SKM-1 (cell line): ENCODE results near the gene PISD.

Experiments used
- DNase-seq: peaks from one replicate; lab custom pipeline; 2025; ENCODE audit not compliant: unreplicated experiment; lab: John Stamatoyannopoulos, UW

Gene PISD

DNA sequence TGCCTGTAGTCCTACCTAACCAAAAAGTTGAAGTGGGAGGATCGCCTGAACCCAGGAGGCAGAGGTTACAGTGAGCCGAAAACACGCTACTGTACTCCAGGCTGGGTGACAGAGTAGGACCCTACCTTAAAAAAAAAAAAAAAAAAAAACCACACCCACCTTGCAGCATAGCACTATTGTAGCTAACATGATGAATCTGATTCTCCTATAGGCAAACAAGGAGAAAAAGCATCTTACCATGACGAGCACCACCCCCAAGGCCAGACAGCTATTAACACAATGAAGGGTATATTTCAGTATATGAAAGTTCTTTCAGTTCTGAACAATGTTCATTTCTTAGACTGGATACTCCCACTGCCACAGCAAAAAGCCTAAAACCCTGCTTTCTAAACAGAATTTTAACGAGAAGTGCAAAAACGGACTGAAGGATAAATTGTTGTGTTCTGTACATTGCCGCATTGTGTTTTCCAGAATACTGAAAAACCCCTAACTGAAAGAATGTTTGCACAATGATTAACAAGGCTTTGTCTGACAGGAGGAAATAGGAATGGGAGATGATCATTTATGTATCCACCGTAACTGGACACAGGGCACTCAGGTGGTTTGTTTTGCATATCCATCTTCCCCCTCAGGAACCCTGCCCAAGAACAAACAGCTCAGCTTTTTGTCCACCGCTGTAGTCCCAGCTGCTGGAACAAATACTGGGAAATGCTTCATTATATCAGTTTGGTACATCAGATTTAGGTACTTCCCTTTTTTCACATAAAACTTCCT lies 8.9 kb downstream of the PISD start:
- no peak for DNase-seq

DNA sequence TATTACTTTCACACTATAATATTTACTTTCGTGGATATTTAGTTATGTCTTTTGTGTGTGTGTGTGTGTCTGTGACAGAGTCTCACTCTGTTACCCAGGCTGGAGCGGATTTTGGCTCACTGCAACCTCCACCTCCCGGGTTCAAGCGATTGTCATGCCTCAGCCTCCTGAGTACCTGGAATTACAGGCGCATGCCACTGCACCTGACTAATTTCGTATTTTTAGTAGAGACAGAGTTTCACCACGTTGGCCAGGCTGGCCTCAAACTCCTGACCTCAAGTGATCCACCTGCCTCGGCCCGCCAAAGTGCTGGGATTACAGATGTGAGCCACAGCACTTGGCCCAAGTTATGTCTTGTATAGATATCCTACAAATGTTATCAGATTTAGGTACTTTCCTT lies 9.9 kb downstream of the PISD start:
- no peak for DNase-seq

GRCh38 chr22:31651664-31652063 lies 10.4 kb downstream of the PISD start:
- no peak for DNase-seq

- no peak for DNase-seq
Measured at GRCh38 chr22:31650391-31650790, 11.6 kb downstream of the PISD start.

GRCh38 chr22:31647523-31648320 lies 14.3 kb downstream of the PISD start:
- no peak for DNase-seq

DNA sequence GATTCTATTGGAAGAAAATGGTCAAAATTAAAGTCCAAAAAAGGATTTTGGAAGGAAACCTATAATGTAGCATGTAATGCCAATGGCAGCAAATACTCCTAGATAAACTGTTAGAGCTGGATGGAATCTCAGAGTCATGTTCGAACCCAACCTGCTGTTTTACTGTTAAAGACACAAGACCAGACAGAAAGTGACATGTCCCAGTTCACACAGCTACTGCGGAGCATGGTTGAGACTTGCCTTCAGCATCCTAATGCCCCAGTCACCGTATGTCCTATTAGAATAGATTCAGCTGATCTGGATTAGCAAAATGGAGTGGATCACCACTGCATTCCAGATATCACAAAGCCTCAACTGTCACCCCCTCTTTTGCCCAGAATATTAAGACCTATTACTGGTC lies 14.9 kb downstream of the PISD start:
- DNase-seq: no peak

- DNase-seq: no peak
Measured at GRCh38 chr22:31646186-31647019, 15.6 kb downstream of the PISD start.

- no peak for DNase-seq
Measured at GRCh38 chr22:31639436-31640039, 22.5 kb downstream of the PISD start.

DNA sequence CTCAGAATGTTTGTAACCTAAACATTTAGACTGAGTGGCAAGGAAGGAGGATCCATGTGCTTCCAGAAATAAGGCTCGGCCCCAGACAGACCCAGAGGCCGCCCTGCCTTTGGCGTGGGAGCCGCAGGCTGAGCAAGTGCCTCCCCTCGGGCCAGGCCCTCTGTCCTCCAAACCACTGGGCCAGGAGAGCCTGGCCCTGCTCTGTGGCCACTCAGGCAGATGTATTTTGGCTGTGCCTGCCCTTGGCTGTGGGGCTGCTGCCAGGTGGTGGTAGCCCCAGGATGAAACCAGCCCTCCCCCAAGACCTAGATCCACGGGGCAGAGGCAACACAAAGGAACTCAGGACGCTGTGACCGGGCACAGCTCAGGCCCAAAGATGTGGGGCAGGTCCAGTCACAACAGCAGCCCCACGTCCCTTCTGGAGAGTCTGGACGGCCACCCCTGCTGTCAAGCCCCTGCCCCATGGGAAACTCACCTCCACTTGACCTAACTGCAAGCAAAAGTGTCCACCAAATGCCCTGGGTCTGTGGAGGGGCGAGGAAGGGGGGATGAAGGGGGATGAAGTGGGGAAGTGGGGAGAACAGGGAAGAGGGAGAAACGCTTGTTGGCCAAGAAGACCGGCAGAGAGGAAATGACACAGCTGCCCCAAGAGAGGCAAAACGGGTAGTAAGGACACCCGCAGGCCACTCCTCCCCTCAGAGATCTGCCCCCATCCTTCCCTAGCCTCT lies 24.0 kb downstream of the PISD start:
- peak; percentile 95 for DNase-seq

DNA sequence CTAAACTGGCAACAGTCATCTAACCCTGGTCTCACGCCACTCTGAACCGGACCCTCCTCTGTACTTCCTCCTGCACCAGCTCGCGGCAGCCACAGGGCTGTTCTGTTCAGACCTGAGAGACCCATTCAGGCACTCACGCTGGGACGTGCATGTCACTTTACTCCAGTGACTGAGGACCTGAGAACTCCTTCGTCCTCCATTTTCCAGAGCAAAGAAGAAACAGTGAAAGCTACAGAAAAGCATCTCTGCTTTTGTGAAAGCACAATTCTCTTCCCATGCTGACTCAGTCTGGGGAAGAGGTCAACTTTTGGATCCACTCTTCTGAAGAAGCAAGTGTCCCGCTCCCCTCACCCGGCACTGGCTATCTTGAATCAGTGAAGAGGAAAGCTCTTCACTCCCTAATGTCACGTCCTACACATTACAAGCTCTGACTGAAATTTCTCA lies 24.5 kb downstream of the PISD start:
- DNase-seq: peak; percentile 59

DNA sequence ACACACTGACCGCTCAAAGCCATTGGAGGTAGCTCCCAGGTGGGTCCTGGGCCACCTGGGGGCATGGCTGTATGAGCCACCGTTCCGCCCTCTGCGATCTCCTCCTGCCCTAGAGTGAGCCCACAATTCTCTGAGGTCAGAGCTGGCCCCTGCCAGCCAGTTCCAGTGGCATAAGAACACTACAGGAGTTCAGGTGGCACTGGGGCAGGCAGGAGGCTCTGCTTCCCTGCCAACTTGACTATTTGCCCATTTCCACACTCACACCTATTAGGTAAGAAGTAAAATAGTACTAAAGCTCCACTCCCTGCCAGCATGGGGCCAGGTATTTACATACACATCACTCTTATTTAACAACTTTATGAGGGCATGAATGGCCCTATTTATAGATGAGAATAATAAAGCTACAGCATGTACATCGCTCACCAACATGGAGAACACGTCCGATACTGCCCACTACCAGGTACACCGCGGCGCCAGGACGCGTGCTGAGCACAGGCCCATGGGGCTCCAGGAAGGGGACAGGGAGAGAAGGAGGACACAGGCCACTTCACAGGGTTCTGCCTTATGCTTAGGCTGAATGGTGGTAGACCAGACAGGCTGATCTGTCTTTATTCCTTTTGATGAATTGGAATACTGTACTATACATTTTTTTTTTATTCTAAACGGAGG lies 26.2 kb downstream of the PISD start:
- no peak for DNase-seq

DNA sequence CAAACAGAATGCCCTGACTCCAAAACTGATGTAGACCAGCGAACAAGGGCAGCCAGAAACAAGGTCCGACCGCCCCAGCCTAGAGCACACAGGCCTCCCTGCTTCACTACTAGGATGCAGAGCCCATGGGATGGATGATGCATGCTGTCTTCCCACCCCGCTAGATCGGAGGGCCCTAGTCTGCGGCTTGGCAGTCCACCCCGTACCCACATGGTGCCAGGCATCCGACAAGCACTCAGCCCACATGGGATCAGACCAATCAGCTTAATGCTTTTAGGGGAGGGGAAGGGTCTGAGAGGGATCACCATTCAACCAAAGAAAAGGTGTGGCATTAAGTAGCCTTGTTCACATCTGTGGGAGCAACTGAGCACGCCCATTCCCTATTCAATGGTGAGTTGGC lies 30.6 kb downstream of the PISD start:
- DNase-seq: no peak

DNA sequence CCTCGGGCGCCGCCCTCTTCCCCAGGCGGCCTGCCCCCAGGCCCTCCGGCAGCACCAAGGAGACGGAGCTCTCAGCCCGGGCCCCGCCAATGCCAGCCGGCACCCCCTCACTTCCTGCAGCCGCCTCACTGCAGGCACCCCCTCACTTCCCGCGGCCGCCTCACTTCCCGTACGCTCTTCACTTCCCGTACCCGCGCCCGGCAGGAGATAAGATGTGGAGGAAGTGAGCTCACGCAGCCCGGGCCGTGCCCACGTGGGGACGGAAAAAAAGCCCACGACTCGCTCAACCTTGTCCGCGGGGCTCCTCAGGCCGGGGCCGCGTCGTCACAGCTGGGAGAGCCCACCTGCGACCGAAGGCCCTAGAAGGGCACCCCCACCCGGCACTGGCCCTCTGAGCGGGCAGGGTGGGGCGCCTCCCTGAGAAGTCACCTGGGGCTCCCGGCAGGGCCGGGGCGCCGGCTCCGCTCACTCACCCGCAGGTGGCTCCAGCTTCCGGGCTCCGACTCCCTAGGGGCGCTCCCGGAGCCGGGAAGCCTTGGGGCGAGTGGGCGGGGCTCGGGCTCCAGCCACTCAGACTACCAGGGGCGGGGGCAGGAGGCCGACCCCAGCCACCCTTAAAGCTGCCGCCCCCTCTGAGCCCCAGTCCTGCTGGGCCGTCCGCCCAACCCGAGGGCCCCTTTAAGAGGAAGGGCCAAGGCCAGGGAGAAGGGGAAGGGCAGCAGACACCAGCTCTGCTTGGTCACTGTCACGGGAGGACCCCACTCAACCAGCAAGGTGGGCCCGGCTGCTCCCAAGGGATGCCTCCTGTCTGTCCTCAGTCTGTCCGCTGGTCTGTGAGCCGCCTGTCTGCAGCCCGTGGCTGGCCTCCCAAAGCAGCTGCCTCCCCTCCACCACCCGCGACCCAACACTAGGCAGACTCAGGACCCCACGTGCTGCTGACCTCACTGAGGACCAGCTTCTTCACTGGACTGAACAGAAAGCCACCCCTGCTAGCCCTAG lies 31.4 kb downstream of the PISD start:
- DNase-seq: peak; percentile 52

DNA sequence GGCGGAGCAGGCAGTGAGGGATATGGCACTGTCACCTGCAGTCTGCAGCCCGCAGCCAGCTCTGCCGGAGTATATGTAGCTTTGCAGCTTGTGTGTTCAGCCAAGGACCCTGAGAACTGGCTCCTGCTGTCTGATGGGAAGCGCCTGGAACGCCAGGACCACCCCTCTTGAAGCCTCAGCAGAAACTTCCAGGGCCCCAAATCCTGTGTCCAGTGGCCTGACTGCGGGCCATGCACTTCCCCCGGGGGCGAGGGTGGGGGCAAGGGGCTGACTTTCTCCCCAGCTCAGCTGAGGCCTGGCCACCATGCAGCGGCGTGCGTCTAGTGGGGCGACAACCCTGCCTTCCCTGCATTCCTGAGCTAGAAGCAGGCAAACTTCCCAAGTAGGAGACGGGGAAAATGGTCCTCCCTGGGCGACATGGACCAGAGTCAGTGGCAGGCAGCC lies 32.3 kb downstream of the PISD start:
- DNase-seq: no peak

DNA sequence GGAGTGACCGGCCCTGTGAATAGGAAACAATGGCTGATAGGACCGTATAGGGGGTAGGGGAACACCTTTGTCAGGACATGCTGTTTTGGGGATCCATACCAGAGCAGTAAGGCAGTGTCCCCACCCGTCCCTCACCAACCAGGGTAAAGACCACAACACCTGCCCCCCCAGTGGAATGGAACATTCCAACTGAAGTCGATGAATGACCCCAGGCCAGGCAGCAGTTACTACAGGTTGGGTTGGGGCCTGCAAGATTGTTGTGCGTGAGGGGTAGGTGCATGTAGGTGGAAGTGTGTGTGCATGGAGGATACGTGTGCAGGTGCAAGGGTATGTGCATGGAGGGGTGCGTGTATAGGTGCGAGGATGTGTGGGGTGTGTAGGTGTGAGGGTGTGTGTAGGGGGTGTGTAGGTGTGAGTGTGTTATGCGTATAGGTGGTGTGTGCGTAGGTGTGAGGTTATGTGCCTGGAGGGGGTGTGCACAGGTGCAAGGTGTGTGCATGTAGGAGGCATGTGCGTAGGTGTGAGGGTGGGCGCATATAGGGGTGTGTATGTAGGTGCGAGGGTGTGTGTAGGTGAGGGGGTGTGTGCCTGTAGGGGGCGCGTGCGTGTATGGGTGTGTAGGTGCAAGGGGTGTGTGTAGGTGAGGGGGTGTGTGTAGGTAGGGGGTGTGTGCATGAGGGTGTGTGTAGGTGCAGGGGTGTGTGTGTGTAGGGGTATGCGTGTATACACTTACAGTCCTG lies 32.9 kb downstream of the PISD start:
- no peak for DNase-seq

DNA sequence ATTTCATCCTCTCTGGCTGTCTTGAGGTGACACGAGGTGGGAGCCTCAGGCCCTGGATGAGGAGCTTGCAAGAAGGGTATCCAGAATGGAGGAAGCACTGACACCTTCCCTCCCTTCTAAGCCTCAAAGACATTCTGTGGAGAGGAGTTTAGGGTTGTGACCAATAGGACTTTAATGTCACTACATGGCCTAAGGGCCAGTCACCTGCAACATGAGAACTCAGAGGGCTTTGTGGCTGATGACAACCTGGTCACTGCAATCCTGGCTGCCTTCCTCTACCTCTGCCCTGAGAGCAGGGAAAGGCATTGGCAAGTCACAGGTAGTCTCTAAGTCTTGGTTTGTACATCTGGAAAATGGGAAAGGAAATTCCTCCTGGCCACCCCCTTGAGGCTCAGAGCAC lies 33.7 kb downstream of the PISD start:
- no peak for DNase-seq

DNA sequence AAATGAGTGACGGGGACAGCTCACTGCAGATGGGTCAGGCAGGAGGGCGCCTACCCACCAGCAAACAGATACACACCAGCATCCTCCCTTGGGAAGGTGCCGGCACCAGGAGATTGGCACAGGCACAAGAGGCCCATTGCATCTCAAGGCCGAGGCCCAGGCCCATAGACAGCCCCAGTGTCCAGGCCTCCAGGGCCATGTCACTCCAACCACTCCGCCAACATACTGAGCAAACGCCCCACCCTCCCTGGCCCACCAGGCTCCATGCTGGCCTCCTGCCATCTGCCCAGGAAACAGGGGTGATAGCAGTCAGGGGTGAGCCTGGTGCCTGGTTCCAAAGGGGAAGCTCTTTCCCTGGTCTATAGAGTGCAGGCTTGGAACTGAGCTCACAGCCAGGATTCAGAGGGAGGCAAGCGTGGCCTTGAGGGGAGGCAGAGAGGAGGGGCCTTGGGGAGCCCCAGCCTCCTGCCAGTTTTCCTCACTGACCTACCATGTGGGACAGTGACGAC lies 34.7 kb downstream of the PISD start:
- DNase-seq: no peak
